ENCODE measurements around the gene SDC1.

GRCh38 chr2:20169796-20170703 lies 54.9 kb downstream of the SDC1 start:
- no peak for TF ChIP-seq POLR2A (IDR thresholded peaks at IDR 0.05; ENCODE audit: extremely low read depth, insufficient read length)
- TF ChIP-seq CTCF (IDR thresholded peaks at IDR 0.05; ENCODE audit: low read depth, low read length), result no peak
- TF ChIP-seq MYC (IDR thresholded peaks at IDR 0.05; ENCODE audit: low read depth, low read length), result no peak
- TF ChIP-seq MAX (IDR thresholded peaks at IDR 0.05; ENCODE audit: low read depth, low read length), result no peak

All from NB4 (cell line).